NCI-H82 (cell line): ENCODE results near the gene FNTB.

Source experiments
- DNase-seq: peaks from one replicate; lab custom pipeline; 2025; lab: John Stamatoyannopoulos, UW

FNTB gene, protein sequence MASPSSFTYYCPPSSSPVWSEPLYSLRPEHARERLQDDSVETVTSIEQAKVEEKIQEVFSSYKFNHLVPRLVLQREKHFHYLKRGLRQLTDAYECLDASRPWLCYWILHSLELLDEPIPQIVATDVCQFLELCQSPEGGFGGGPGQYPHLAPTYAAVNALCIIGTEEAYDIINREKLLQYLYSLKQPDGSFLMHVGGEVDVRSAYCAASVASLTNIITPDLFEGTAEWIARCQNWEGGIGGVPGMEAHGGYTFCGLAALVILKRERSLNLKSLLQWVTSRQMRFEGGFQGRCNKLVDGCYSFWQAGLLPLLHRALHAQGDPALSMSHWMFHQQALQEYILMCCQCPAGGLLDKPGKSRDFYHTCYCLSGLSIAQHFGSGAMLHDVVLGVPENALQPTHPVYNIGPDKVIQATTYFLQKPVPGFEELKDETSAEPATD

DNA sequence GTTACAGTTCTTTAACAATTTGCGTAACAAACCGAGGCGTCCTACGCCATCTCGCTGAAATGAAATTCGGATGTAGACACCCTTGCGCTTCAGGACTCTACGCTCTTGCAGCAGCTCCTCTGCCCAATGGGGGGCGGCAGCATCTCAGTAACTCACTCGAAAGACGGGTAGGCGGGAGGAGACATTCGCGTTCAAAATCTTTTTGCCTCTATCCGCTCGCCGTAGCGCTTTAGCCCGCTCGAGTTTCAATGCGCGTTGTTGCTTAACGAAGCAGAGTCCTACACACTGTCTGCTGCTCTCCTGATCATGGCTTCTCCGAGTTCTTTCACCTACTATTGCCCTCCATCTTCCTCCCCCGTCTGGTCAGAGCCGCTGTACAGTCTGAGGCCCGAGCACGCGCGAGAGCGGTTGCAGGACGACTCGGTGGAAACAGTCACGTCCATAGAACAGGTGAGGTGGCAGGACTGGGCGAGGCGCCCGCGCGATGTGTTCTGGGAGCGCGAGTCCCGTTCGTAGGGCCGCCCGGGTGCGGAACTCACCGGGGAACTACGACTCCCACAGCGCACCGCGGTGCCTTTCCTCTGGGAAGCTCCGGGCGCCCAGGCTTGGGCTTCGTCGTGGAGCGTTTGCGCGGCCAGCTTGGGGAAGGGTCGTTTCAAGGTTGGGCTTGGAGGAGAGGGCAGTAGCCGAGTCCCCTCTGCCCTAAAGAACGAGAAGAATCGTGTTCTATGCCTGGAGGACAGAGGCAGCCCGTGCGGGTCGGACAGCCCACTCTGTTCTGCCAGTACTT is at the start of gene FNTB:
Gene FNTB (plus strand): TSS at position 248 of the 790 bp plus-strand sequence. CDS start 59 bp downstream, at position 307.
- peak; percentile 94 for DNase-seq

- no peak for DNase-seq
Observed at GRCh38 chr14:64937171-64937820, 49.4 kb upstream of the FNTB start.

DNA sequence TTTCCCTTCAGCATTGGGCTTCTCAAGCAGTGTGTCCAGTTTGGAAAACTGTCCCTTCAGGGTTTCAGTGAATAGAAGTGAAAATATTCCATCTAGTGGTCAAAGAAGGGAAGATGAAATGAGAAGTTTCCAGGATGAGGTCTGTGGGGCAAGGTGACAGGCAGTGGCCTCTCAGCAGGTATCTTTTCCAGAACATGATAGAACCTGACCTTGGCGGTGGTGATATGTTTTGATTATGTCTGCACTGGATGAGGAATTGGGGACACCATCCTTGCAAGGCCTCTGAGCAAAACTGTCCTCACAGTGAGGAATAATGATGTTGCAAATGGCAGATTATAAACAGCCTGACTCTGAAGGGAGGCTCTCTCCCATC is 48.9 kb upstream of the FNTB start:
- DNase-seq, result peak; percentile 12

DNA sequence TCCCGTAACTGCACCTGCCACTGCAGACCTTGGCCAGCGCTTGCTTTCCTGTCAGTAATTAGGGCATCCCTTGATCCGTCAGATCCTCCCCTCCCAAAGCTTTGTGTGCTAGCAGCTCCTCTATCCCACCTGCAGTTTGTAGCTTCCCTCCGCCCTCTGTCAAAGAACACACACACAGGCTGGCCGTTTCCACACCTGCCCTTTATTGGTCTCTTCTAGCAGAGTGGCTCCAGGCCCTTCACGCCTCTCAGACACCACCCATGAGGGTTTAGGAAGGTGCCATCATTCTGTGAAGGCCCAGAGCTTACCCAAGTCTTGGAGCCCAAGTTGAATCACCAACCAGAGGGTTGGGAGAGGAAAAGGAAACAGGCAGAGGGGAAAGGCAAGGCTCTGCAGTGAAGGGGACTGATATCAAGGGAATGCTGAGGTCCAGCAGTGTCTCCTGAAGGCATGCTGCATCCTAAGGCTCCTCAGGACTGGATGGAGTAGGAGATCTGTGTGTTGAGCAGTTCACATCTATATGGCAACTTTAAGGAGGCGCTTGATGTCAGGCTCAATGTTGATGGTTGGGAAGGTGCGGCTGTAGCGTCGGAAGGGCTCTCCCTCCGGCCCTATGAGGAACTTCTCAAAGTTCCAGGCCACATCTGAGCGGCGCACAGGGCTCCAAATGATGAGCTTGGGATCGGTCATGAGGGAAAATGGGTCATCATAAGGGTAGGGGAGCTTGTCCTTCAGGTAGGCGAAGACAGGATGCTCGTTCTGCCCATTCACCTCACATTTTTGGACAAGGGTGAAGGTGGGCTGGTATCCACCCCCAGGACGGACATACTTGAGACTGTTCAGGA is 47.5 kb upstream of the FNTB start:
- no peak for DNase-seq

DNA sequence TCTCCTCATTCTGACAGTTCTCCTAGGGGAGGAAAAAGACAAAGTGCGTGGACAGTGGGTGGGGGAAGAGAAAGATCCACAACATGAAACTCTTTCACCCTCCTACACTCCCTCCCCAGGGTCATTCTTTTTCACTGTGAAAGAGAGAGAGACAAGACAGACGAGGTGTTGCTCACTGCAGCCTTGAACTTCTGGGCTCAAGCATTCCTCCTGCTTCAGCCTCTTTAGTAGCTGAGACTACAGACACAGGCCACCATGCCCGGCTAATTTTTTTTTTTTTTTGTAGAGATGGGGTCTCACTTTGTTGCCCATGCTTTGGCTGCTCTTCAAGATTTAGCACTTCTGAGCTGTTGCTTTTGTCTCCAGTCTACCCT is 46.9 kb upstream of the FNTB start:
- DNase-seq, result no peak

GRCh38 chr14:64940336-64940910 is 46.3 kb upstream of the FNTB start:
- peak; percentile 36 for DNase-seq

- no peak for DNase-seq
Observed at GRCh38 chr14:64942531-64943111, 44.1 kb upstream of the FNTB start, which contains the start of gene GPX2. TSS of gene GPX2 (minus strand) at chr14:64942745. CDS start at chr14:64942726, 19 bp downstream.

DNA sequence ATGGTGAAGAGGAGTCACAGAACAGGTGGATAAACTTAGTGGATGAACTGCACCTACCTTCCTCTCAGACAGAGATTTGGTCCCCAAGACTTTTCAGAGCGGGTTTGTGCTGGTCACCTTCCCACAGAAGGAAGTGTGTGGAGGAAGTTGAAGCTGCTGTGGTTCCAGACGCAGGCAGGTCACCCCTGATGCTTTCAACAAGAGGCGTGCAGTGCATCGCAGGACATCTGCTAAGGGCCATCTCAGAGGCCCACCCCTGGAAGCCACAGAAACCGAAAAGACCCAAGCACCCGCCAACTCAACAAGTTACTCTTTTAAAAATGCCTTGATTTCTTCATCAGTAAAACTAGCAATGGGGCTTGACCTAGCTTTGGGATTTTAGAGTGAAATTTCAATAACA is 43.1 kb upstream of the FNTB start:
- no peak for DNase-seq

DNA sequence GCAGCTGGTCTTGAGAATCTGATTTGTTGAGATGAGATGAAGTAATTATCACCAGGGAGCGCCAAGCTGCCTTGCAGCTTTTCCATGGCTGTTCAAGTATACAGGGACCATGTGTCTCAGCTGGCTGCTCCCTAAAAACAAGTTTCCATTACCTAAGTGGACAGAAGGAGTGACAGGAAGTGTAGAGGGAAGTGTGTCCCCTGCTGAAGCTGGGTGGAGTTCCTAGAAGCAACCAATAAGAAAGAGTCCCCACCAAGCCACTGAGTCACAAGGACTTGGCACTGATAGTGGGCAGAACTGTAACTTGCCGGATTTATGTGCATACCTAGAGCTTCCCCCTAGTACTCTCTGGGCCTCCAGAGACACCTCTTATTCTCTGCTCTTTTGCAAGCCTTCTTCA is 42.7 kb upstream of the FNTB start:
- DNase-seq, result peak; percentile 9

- no peak for DNase-seq
Observed at GRCh38 chr14:64944861-64945260, 41.8 kb upstream of the FNTB start.

DNA sequence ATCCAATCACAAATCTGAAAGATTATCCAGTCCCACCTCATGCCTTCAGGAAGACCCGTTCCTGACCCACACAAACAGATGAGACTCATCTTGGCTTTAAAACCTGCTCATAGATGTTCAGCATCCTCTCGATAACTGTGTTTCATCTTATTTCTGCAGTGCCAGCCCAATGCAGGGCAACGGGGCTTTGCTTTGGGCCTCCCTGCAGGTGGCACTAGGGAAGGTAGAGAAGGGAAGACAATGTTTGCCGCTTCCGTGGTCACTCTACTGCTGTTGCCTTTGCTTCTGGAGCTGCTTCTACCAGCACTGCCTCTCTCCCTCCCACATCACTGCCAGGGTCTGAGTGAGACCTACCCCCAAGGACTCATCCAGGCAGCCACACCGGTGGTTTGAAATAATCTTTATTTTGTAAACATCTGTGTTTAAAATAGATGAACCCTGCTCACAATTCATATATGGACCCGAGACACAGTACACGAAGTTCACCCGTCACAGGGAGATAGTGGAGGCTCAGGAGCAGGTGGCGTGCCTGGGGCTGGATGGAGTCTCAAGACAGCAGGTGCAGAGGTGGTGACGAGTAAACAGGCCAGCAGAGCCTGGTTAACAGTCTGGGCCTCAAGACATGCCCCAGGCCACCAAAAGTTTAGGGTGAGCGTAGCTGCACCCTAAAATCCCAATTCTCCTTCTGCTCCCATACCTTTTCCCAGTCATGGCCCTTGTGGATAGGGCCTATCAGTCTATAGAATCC is 41.1 kb upstream of the FNTB start:
- DNase-seq, result no peak

DNA sequence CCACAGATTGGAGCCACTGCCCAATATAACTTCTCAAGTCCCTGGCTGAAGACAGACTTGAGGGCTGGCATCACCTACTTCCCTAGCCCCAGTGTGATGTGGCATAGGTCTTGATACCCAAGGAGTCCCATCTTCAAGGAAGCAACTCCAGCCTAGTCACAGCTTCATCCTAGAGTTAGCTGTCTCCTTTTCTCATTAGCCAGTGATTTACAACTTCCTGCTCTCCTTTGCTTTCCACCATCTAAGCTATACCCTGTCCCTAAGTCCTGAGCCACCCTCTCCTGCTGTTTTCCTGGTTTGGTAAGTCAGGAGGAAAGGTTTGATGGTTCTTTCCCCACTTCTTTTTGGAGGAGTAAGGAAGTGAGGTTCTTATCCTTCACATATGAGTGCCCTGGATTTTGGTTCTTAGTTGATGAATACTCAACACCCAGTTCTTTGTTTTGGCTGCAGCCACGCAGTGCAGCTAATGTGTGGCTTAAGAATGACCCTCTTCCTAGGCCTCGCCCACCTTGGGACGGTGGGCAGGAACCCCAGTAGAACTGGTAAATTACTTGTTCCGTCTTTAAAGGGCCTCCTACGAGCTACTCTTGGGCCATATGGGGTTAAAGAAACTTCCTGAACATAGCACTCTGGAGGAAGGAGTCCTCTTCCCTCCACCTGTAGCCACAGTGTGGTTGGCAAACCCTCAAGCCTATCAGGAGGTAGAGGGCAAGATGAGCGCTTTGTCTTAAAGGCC is 40.2 kb upstream of the FNTB start:
- no peak for DNase-seq

GRCh38 chr14:64947710-64948611 is 38.7 kb upstream of the FNTB start:
- DNase-seq, result no peak

DNA sequence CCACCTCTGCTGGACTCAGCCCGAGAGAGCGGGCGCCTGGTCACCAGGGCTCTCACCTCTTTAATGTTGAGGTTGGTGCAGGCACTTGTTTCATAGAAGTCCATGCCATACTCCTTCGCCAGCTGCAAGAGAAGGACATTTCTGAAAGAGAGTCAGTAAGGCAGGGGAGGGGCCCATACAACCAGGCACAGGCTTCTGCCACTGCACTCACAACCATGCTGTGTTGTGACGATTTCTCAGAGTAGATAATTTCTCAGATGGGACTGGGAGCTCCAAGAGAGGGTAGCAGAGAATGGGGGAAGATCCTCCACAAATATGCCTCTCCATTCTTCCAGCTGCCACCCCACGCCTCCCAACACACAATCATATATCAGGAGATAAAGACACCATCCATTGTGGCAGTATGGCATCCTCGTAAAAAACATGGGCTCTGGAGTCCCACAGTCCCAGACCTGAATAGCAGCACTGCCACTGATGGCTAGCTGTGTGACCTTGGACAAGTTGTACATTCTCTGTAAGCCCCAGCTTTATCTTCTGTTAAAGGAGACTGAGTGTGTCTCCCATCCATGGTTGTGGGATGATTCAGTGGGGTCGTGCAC is 38.0 kb upstream of the FNTB start:
- no peak for DNase-seq

DNA sequence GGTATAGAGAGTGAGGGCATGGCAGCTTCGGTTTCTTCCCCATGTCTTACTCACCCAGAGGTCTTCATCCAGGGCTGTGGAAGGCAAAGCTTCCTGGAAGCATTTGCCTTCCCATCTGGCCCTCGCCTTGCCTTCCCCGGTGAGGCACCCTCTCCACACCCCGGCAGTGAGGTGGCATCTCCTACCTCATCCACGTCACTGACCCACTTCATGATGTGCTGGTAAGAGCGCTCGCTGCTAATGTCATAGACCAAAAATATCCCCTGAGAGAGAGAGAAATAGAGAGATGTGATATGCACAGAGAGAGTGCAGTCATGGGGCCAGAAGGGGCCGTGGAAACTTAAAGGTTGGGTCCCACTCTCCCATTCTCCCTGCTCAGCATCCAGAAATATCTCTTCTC is 35.8 kb upstream of the FNTB start:
- no peak for DNase-seq

DNA sequence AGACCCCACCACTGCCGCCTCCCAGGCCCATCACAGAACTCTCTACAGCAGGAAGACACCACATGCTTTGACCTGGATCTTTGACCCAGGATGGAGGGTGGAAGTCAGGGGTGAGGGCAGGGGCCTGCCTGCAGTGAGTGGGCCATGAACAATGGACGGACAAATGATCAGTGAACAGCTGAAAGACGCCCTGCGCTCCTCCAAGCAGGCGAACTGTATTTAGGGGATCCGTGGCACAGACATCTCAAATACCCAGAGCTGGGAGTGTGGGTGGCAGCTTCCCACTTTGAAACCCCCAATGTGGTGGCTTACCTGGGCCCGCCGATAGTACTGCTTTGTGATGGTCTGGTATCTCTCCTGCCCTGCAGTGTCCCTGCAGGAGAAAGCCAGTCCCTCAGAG is 35.4 kb upstream of the FNTB start:
- DNase-seq, result no peak

GRCh38 chr14:64951724-64952123 is 35.0 kb upstream of the FNTB start:
- no peak for DNase-seq
